Activated CD8-positive, alpha-beta T cell treated with anti-CD3 and anti-CD28 coated beads, Interleukin-2, amount 10 ng/mL, durations not matched to agents 7 days and 5 days (primary cell): ENCODE measurements around the gene FCN2. TPM values are rescaled to one million over a fixed set of nuclear protein-coding genes. Genes with fewer than 3 reads are reported as not detected.

Experiments
- ATAC-seq: fragments of 150-1000 bp; cut with Tn5 transposase; one replicate; pipeline ENCODE4 v1.10.0; 2021; ENCODE audit warnings: moderate library complexity
- CTCF ChIA-PET: fragments of 350-600 bp; sonication (Branson Sonifier 250); formaldehyde crosslinking; loops from one replicate; lab custom pipeline; 2021; ENCODE audit warnings: antibody characterized with exemption; lab: Charles Lee
- POLR2A ChIA-PET: fragments of 350-600 bp; sonication (Branson Sonifier 250); formaldehyde crosslinking; loops from one replicate; lab custom pipeline; 2021; ENCODE audit warnings: antibody characterized with exemption; lab: Charles Lee
- DNase-seq: peaks from one replicate; pipeline ENCODE4 v3.0.0-alpha.2; 2020
- H3K27ac Mint-ChIP-seq: one replicate; pipeline ENCODE4 v1.8.0; 2021; ENCODE audit warnings: mild to moderate bottlenecking, mixed read lengths
- H3K27me3 Mint-ChIP-seq: one replicate; pipeline ENCODE4 v1.8.0; 2021; ENCODE audit warnings: low read depth, mixed read lengths
- H3K36me3 Mint-ChIP-seq: one replicate; pipeline ENCODE4 v1.8.0; 2021; ENCODE audit warnings: low read depth, mixed read lengths
- H3K4me1 Mint-ChIP-seq: one replicate; pipeline ENCODE4 v1.8.0; 2021; ENCODE audit warnings: low read depth, mixed read lengths
- H3K4me3 Mint-ChIP-seq: one replicate; pipeline ENCODE4 v1.8.0; 2021; ENCODE audit warnings: mild to moderate bottlenecking, mixed read lengths
- H3K9me3 Mint-ChIP-seq: one replicate; pipeline ENCODE4 v1.8.0; 2022; ENCODE audit warnings: mixed read lengths; ENCODE audit not compliant: insufficient read depth
- total RNA-seq, 2 experiments: library from RNA; stranded (reverse); gene quantifications; one replicate each; pipeline ENCODE4 v1.2.3, GENCODE V29; 2021

FCN2 gene
- total RNA-seq, 2 experiments from 2014 or later: not detected

GRCh38 chr9:134923466-134923865 is 42.9 kb downstream of the FCN2 start:
- ChIA-PET POLR2A (no interaction called here), CTCF (no interaction called here)
- Mint-ChIP-seq H3K9me3 (no peaks in the 10 kb centered on the region), H3K27me3 (no peaks in the 10 kb centered on the region), H3K4me1 (no peaks in the 10 kb centered on the region), H3K27ac (no peak overlapping the region), H3K36me3 (no peaks in the 10 kb centered on the region), H3K4me3 (no peak overlapping the region)
- ATAC-seq (no peak), DNase-seq (no peak)

- no peak overlapping the region for H3K4me3 Mint-ChIP-seq
- no peaks in the 10 kb centered on the region for H3K27me3 Mint-ChIP-seq
- DNase-seq (no peak), ATAC-seq (no peak)
- no peak overlapping the region for H3K27ac Mint-ChIP-seq
- no peaks in the 10 kb centered on the region for H3K4me1 Mint-ChIP-seq
- H3K9me3 Mint-ChIP-seq: no peaks in the 10 kb centered on the region
- ChIA-PET POLR2A (no interaction called here), CTCF (no interaction called here)
- no peaks in the 10 kb centered on the region for H3K36me3 Mint-ChIP-seq
These were observed 44.5 kb downstream of the FCN2 start for GRCh38 chr9:134925011-134925511.

- no peaks in the 10 kb centered on the region for H3K27me3 Mint-ChIP-seq
- H3K4me1 Mint-ChIP-seq: no peaks in the 10 kb centered on the region
- H3K27ac Mint-ChIP-seq: no peak overlapping the region
- ChIA-PET CTCF (no interaction called here), POLR2A (no interaction called here)
- H3K9me3 Mint-ChIP-seq: no peaks in the 10 kb centered on the region
- ATAC-seq (no peak), DNase-seq (no peak)
- no peaks in the 10 kb centered on the region for H3K36me3 Mint-ChIP-seq
- no peak overlapping the region for H3K4me3 Mint-ChIP-seq
These were observed 48.0 kb downstream of the FCN2 start for GRCh38 chr9:134928436-134929192.

- Mint-ChIP-seq H3K27ac (no peak overlapping the region), H3K4me1 (no peaks in the 10 kb centered on the region), H3K9me3 (no peaks in the 10 kb centered on the region), H3K36me3 (no peaks in the 10 kb centered on the region), H3K4me3 (no peak overlapping the region), H3K27me3 (no peaks in the 10 kb centered on the region)
- no peak for DNase-seq
- POLR2A ChIA-PET: no interaction called here
- CTCF ChIA-PET: no interaction called here
- no peak for ATAC-seq
These were observed 48.9 kb downstream of the FCN2 start for GRCh38 chr9:134929193-134930158.

GRCh38 chr9:134930398-134930797 is 49.8 kb downstream of the FCN2 start:
- POLR2A ChIA-PET: no interaction called here
- H3K27ac Mint-ChIP-seq: no peak overlapping the region
- H3K4me1 Mint-ChIP-seq: no peaks in the 10 kb centered on the region
- CTCF ChIA-PET: no interaction called here
- ATAC-seq: no peak
- H3K27me3 Mint-ChIP-seq: no peaks in the 10 kb centered on the region
- H3K36me3 Mint-ChIP-seq: no peaks in the 10 kb centered on the region
- H3K9me3 Mint-ChIP-seq: no peaks in the 10 kb centered on the region
- H3K4me3 Mint-ChIP-seq: no peak overlapping the region
- no peak for DNase-seq

- no peak for ATAC-seq
- H3K27me3 Mint-ChIP-seq: no peaks in the 10 kb centered on the region
- no peak overlapping the region for H3K27ac Mint-ChIP-seq
These were observed 51.6 kb downstream of the FCN2 start for GRCh38 chr9:134932171-134932570.

GRCh38 chr9:134932606-134933005 is 52.0 kb downstream of the FCN2 start:
- ChIA-PET CTCF (no interaction called here), POLR2A (no interaction called here)
- DNase-seq: no peak
- ATAC-seq: no peak
- no peaks in the 10 kb centered on the region for H3K36me3 Mint-ChIP-seq
- H3K4me3 Mint-ChIP-seq: no peak overlapping the region
- no peak overlapping the region for H3K27ac Mint-ChIP-seq
- H3K27me3 Mint-ChIP-seq: no peaks in the 10 kb centered on the region
- H3K4me1 Mint-ChIP-seq: no peaks in the 10 kb centered on the region
- no peaks in the 10 kb centered on the region for H3K9me3 Mint-ChIP-seq

More at GRCh38 chr9:134932171-134932570, 51.6 kb downstream of the FCN2 start:
- no peaks in the 10 kb centered on the region for H3K9me3 Mint-ChIP-seq
- no peaks in the 10 kb centered on the region for H3K36me3 Mint-ChIP-seq
- H3K4me3 Mint-ChIP-seq: no peak overlapping the region
- POLR2A ChIA-PET: no interaction called here
- no peaks in the 10 kb centered on the region for H3K4me1 Mint-ChIP-seq
- DNase-seq: no peak
- CTCF ChIA-PET: no interaction called here

- Mint-ChIP-seq H3K27me3 (no peaks in the 10 kb centered on the region), H3K4me3 (no peak overlapping the region), H3K4me1 (no peaks in the 10 kb centered on the region), H3K9me3 (no peaks in the 10 kb centered on the region), H3K27ac (no peak overlapping the region), H3K36me3 (no peaks in the 10 kb centered on the region)
- ChIA-PET POLR2A (no interaction called here), CTCF (no interaction called here)
- no peak for ATAC-seq
- DNase-seq: no peak
These were observed 52.6 kb downstream of the FCN2 start for GRCh38 chr9:134933076-134933659.

GRCh38 chr9:134935056-134935640 is 54.5 kb downstream of the FCN2 start:
- no peak overlapping the region for H3K4me3 Mint-ChIP-seq
- no peak overlapping the region for H3K27ac Mint-ChIP-seq
- no peaks in the 10 kb centered on the region for H3K36me3 Mint-ChIP-seq
- no peaks in the 10 kb centered on the region for H3K4me1 Mint-ChIP-seq
- H3K9me3 Mint-ChIP-seq: no peaks in the 10 kb centered on the region
- DNase-seq: no peak
- H3K27me3 Mint-ChIP-seq: no peaks in the 10 kb centered on the region
- ChIA-PET CTCF (no interaction called here), POLR2A (no interaction called here)
- no peak for ATAC-seq

GRCh38 chr9:134935701-134936345 is 55.2 kb downstream of the FCN2 start:
- no peaks in the 10 kb centered on the region for H3K36me3 Mint-ChIP-seq
- no peaks in the 10 kb centered on the region for H3K9me3 Mint-ChIP-seq
- POLR2A ChIA-PET: no interaction called here
- no peak overlapping the region for H3K27ac Mint-ChIP-seq
- ATAC-seq (no peak), DNase-seq (no peak)
- H3K4me1 Mint-ChIP-seq: no peaks in the 10 kb centered on the region
- no peak overlapping the region for H3K4me3 Mint-ChIP-seq
- CTCF ChIA-PET: no interaction called here
- H3K27me3 Mint-ChIP-seq: no peaks in the 10 kb centered on the region

- no peaks in the 10 kb centered on the region for H3K36me3 Mint-ChIP-seq
- CTCF ChIA-PET: no interaction called here
These were observed 55.9 kb downstream of the FCN2 start for GRCh38 chr9:134936346-134937163.

More at GRCh38 chr9:134936346-134937163, 55.9 kb downstream of the FCN2 start:
- H3K9me3 Mint-ChIP-seq: no peaks in the 10 kb centered on the region
- DNase-seq: no peak
- no peak for ATAC-seq
- H3K4me3 Mint-ChIP-seq: no peak overlapping the region
- H3K27me3 Mint-ChIP-seq: no peaks in the 10 kb centered on the region
- H3K4me1 Mint-ChIP-seq: no peaks in the 10 kb centered on the region
- H3K27ac Mint-ChIP-seq: no peak overlapping the region
- POLR2A ChIA-PET: no interaction called here
